HG03108 (cell line): ENCODE results near the gene CCNI2.
"Not testable (repeated sequence)": the region's sequence is repeated elsewhere in the genome, so short reads cannot be mapped to it uniquely, and the experiment has no call there.

Experiments
- ATAC-seq: cut with Tn5 transposase; IDR thresholded peaks from one replicate; pipeline ENCODE4 v1.9.1; 2021; ENCODE audit warnings: moderate library complexity; ENCODE audit not compliant: unreplicated experiment

Gene CCNI2

GRCh38 chr5:132778856-132779255 lies 31.6 kb downstream of the CCNI2 start:
- ATAC-seq: no peak

- no peak for ATAC-seq
Observed at GRCh38 chr5:132779961-132780360, 32.7 kb downstream of the CCNI2 start.

- ATAC-seq: no peak
Observed at GRCh38 chr5:132780577-132780976, 33.4 kb downstream of the CCNI2 start.

- ATAC-seq: no peak
Observed at GRCh38 chr5:132781029-132781428, 33.8 kb downstream of the CCNI2 start.

- ATAC-seq: no peak
Observed at GRCh38 chr5:132782101-132782500, 34.9 kb downstream of the CCNI2 start.

GRCh38 chr5:132785365-132785764 lies 38.1 kb downstream of the CCNI2 start:
- ATAC-seq: no peak

- no peak for ATAC-seq
Observed at GRCh38 chr5:132785864-132786263, 38.6 kb downstream of the CCNI2 start.

- no peak for ATAC-seq
Observed at GRCh38 chr5:132787076-132787475, 39.9 kb downstream of the CCNI2 start.

- ATAC-seq: no peak
Observed at GRCh38 chr5:132788508-132788907, 41.3 kb downstream of the CCNI2 start.

- ATAC-seq: no peak
Observed at GRCh38 chr5:132788990-132789886, 42.0 kb downstream of the CCNI2 start.

- no peak for ATAC-seq
Observed at GRCh38 chr5:132790201-132790865, 43.1 kb downstream of the CCNI2 start.

- ATAC-seq: no peak
Observed at GRCh38 chr5:132791026-132791425, 43.8 kb downstream of the CCNI2 start.

GRCh38 chr5:132797651-132798050 lies 50.4 kb downstream of the CCNI2 start:
- no peak for ATAC-seq

- ATAC-seq: no peak
Observed at GRCh38 chr5:132799392-132799791, 52.2 kb downstream of the CCNI2 start.

- no peak for ATAC-seq
Observed at GRCh38 chr5:132800545-132800944, 53.3 kb downstream of the CCNI2 start.

GRCh38 chr5:132802044-132802684 lies 54.9 kb downstream of the CCNI2 start:
- no peak for ATAC-seq

- ATAC-seq: not testable (repeated sequence)
Observed at GRCh38 chr5:132802685-132803066, 55.5 kb downstream of the CCNI2 start.
